ENCODE data around the gene SBDS. TPM values are rescaled to one million over a fixed set of nuclear protein-coding genes. Genes with fewer than 3 reads are reported as not detected.

Gene SBDS
- 105 to 125 TPM (median 109 TPM) in 5 replicates for total RNA-seq (2022; extraction: Qiagen RNA extraction)

DNA sequence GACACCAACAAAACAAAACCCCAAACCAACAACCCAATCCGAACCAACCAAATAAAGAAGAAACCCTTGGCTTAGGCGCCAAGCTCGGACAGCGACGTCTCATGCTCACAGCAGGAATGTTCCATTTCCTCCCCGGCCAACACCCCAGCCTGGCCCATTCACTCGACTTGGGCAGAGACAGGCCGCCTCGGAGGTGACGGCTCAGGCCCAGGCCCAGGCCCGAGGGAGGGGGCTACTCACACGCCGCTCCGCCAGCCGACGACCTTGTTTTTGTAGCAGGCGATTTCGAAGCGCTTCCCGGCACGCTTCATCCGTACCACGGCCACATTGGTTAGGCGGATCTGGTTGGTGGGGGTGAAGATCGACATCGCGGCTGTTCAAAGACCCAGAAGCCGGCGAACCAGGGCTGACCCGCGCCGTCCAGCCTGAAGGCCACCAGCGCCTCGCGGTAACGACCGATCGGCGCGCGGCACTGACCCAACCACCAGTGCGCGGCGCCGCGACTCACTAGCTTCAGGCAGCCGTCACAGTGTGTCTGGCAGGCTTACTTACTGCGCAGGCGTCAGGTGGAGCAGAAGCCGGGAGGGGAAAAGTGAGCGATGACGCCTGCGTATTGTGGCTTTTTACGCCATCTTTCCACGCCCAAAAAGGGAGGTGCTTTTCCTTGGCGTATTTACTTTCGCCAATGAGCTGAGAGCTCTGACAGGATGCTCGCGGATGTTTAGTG lies at the start of gene SBDS:
SBDS (minus strand) TSS at position 537 of the 727 bp plus-strand sequence; CDS start at position 368, 169 bp downstream.

DNA sequence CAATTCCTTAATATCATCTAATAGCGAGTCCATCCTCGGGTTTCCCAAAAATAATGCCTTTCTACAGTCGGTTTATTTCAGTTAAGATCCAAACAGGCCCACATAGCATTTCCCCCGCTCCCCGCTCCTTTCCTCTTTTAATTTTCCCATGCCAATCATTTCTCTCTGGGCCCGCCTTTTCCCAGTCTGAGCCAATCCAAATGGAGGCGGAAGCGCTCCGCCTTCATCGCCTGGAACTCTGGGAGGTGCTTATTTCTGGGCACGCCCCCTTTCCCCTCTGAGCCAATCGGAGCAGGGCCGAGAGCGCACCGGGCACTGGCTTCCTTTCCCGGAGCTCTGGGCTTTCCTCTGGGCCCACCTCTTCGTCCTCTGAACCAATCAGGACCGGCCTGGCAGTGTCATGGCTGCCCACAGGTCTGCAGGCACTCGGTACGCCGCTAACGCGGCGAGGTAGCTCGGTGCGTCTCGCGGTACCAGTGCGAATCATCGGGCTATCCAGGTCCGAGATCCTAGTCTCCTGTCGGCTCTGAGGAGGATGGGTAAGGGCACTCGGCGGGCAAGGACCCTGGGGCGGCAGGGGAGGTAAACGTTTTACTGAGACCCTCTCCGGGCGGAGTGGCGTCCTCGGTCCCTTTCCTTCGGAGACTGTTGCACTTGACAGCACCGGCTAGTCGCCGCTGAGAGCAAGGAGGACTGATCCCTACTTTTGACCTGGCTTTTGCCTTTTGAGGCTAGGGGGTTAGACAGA lies 1.2 kb upstream of the SBDS start, which contains the start of gene TYW1:
TYW1 (plus strand) TSS at position 390 of the 748 bp plus-strand sequence; CDS start at position 536, 146 bp downstream.

Other genes starting within 250 kb of the SBDS start
- gene TMEM248, start 74.4 kb downstream of the SBDS start, total RNA-seq (2022; extraction: Qiagen RNA extraction), result 80.4 to 91.9 TPM (median 87.2 TPM) in 5 replicates
- 12.9 to 15.7 TPM (median 13.6 TPM) in 5 replicates for gene TYW1, start 1.2 kb upstream of the SBDS start, total RNA-seq (2022; extraction: Qiagen RNA extraction)